Measurements from ENCODE around the gene MED12L. TPM values are rescaled to one million over a fixed set of nuclear protein-coding genes. Genes with fewer than 3 reads are reported as not detected.

The MED12L gene
- total RNA-seq, 1 donor from 2014 or later: 0.43 TPM

DNA sequence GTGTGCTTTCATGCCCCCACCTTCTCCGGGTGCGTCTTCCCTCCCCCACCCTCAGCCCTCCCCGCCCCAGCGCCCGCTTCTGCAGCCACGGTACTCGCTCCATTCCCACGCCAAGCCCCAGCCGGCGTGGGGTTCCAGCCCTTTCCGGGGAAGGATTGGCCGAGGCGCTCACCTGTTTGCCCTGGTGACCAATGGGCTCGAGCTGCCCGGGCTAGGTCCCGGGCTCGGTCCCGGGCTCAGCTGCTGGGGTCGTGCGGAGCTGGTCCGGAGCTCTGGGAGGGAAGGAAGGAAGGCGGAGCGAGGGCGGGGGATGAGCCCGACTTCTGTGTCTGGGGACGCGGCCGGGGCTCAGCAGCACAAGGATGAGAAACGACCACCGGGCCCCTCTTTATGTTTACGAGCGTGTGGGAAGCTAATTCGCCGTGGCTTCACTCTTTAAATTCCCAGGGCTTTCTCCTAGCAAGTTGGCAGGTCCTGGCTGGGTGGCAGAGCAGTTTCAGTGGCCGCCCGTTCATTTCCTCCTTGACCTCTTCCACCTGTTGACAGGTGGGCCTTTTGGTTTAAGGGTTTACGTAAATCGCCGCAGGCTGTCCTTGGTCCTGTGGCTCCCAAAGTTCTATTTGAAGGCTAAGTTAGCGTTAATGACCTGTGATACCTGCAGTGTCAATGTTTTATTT, 375.4 kb downstream of the MED12L start, which contains the start of gene IGSF10:
Gene IGSF10, minus strand, starts transcription at position 288 of the 677 bp plus-strand sequence. CDS start 2,352 bp downstream, outside the sequence.
- no peaks in the 10 kb centered on the region for H3K27me3 ChIP-seq
- DNase-seq (ENCODE audit: low spot score in 2 of 2): no peak
- no peaks in the 10 kb centered on the region for H3K36me3 ChIP-seq
- TF ChIP-seq, protein P1, sequence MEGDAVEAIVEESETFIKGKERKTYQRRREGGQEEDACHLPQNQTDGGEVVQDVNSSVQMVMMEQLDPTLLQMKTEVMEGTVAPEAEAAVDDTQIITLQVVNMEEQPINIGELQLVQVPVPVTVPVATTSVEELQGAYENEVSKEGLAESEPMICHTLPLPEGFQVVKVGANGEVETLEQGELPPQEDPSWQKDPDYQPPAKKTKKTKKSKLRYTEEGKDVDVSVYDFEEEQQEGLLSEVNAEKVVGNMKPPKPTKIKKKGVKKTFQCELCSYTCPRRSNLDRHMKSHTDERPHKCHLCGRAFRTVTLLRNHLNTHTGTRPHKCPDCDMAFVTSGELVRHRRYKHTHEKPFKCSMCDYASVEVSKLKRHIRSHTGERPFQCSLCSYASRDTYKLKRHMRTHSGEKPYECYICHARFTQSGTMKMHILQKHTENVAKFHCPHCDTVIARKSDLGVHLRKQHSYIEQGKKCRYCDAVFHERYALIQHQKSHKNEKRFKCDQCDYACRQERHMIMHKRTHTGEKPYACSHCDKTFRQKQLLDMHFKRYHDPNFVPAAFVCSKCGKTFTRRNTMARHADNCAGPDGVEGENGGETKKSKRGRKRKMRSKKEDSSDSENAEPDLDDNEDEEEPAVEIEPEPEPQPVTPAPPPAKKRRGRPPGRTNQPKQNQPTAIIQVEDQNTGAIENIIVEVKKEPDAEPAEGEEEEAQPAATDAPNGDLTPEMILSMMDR (IDR thresholded peaks at IDR 0.05): no peak
- H3K27ac ChIP-seq: no peak within 1 kb of the TSS
- H3K4me1 ChIP-seq: peaks cover 0 to 7% of the 10 kb centered on the region in 2 donors
- peak within 1 kb of the TSS; percentile 67 to 76 for H3K4me3 ChIP-seq
- intact Hi-C loops (cut with DNase I): no loop called here
- no peaks in the 10 kb centered on the region for H3K9me3 ChIP-seq

- no peak for DNase-seq (ENCODE audit: low spot score in 2 of 2)
- no peaks in the 10 kb centered on the region for H3K9me3 ChIP-seq
- TF ChIP-seq, protein P1 (IDR thresholded peaks at IDR 0.05): no peak
- H3K36me3 ChIP-seq: no peaks in the 10 kb centered on the region
- no peak overlapping the region for H3K4me3 ChIP-seq
- H3K27ac ChIP-seq: no peak overlapping the region
- H3K4me1 ChIP-seq: peaks cover 0 to 7% of the 10 kb centered on the region in 2 donors
- intact Hi-C loops (cut with DNase I): no loop called here
- H3K27me3 ChIP-seq: no peaks in the 10 kb centered on the region
Measured at GRCh38 chr3:151462278-151462780, 376.9 kb downstream of the MED12L start.

DNA sequence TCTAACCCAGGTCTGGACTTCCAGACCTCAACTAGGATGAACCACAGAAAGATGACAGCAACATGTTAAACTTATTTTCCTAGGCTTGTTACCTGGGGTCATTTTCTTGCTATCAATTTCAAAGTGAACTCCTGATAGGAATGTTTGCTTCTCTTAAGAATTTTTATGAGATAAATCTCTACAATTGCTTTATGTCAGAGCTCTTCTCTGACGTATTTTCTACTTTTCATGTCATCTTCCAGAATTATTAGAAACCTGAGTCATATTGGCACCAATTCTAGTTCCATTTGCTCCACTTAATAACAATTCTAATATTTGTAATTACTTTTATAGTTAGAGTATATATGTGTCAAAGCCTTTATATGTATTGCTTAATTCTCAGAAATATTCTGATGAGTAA, 377.5 kb downstream of the MED12L start:
- Histone ChIP-seq H3K4me3 (no peak overlapping the region), H3K36me3 (no peaks in the 10 kb centered on the region), H3K9me3 (no peaks in the 10 kb centered on the region), H3K27me3 (no peaks in the 10 kb centered on the region), H3K4me1 (peaks cover 0 to 7% of the 10 kb centered on the region in 2 donors), H3K27ac (no peak overlapping the region)
- TF ChIP-seq, protein P1 (IDR thresholded peaks at IDR 0.05): no peak
- intact Hi-C loops (cut with DNase I): no loop called here
- DNase-seq (ENCODE audit: low spot score in 2 of 2): no peak

- Histone ChIP-seq H3K36me3 (no peaks in the 10 kb centered on the region), H3K27me3 (no peaks in the 10 kb centered on the region), H3K4me1 (no peaks in the 10 kb centered on the region), H3K9me3 (no peaks in the 10 kb centered on the region), H3K27ac (no peak overlapping the region), H3K4me3 (no peak overlapping the region)
- no peak for DNase-seq (ENCODE audit: low spot score in 2 of 2)
- intact Hi-C loops (cut with DNase I): no loop called here
- TF ChIP-seq, protein P1 (IDR thresholded peaks at IDR 0.05): no peak
Measured at GRCh38 chr3:151467069-151467468, 381.6 kb downstream of the MED12L start.

DNA sequence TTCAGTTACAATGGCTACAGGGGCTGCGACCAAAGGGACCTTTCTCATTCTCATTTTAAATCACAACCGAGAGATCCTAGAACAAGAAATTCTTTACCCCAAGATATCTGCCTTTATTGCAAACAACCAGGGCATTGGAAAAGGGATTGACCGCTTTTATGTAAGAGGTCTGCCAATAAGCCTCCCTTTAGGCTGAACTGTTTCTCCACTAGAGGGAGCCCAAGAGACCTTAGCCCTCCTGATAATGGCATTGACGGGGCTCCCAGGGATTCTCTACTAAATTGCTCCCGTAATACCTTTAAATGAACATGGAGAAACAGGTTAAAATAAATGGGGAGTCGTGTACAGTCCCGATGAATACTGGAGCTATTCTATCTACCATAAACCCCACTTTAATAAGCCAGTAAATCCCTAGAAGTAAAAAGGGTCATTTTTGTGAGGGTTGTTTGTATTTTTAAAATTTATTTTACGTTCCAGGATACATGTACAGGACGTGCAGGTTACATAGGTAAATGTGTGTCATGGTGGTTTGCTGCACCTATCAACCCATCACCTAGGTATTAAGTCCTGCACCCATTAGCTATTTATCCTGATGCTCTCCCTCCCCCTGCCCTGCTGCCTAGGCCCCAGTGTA, 382.9 kb downstream of the MED12L start:
- H3K27me3 ChIP-seq: no peaks in the 10 kb centered on the region
- no peak overlapping the region for H3K27ac ChIP-seq
- DNase-seq (ENCODE audit: low spot score in 2 of 2): no peak
- TF ChIP-seq, protein P1 (IDR thresholded peaks at IDR 0.05): peak; percentile 36 to 84 (median 71)
- H3K36me3 ChIP-seq: no peaks in the 10 kb centered on the region
- intact Hi-C loops (cut with DNase I): loop anchor here (2.0 kb wide), 1 partner anchor 192 kb away; no protein-coding TSS in a partner anchor
- no peaks in the 10 kb centered on the region for H3K4me1 ChIP-seq
- H3K4me3 ChIP-seq: no peak overlapping the region
- H3K9me3 ChIP-seq: no peaks in the 10 kb centered on the region
